GM19372 (cell line): ENCODE data around the gene PHC3.
A peak's percentile ranks its signal among the peaks of the same experiment; 100 is the strongest.

Experiments
- ATAC-seq: cut with Tn5 transposase; IDR thresholded peaks from one replicate; pipeline ENCODE4 v1.9.1; 2021; ENCODE audit warnings: mild to moderate bottlenecking, low read depth, moderate library complexity; ENCODE audit not compliant: unreplicated experiment

PHC3 gene

DNA sequence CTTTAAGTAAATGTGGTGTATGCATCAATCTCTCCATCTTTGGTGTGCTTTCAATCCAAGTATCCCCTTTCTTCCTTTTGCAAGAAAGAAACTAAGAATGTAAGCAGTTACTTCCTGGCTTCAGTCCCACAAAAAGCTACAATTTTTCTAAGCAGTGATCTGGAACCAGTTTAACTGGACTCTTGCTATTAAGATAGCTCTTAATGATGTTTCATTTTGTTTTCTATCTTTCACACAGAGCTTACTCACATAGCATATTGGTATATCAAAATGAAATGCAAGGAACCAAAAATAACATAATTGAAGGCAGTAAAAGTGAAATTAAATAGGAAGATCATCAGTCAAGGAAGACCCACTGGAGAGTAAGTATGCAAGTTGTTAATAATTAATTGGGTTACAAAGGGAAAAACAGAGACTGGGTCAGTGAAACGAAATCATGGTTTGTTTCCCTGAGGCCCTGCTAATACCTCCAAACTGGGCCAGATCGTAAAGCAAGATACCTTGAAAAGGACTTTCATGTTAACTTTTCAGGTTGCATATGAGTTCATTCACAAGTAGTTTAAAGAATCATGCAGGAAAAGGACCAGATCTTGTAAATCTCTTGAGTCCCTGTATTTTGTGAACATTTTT lies 101.9 kb downstream of the PHC3 start:
- no peak for ATAC-seq

DNA sequence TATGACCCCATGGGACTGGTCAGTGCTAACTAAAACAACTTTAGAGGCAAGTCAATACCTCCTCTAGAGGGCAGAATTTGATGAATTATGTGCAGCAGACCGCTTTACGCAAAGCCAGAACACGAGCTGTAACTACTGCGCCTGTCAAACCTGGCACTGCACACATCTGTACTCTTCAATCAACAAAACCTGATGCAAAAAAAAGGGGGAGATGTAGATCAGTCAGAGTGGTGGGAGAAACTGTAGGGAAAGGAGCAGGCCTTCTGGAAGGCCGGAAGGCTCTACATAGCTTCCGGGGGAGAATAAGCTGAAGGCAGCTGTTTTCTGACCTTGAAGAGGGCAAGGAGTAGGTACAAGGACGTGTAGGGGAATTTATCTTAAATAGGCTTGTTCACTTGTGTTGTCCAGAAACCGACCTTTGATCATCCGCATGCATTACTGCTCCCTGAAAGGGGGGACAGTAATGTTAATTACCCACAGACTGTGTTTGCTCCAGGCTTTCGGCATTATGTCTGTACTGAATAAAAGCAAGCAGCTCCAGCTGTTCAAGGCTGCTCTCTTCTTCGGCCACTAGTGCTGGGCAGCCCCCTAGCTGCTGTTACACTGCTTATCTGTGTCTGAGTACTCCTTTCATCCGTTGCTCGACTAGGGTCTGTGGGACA lies 102.8 kb downstream of the PHC3 start:
- ATAC-seq: no peak

- no peak for ATAC-seq
Measured at GRCh38 chr3:170077361-170077760, 104.2 kb downstream of the PHC3 start.

DNA sequence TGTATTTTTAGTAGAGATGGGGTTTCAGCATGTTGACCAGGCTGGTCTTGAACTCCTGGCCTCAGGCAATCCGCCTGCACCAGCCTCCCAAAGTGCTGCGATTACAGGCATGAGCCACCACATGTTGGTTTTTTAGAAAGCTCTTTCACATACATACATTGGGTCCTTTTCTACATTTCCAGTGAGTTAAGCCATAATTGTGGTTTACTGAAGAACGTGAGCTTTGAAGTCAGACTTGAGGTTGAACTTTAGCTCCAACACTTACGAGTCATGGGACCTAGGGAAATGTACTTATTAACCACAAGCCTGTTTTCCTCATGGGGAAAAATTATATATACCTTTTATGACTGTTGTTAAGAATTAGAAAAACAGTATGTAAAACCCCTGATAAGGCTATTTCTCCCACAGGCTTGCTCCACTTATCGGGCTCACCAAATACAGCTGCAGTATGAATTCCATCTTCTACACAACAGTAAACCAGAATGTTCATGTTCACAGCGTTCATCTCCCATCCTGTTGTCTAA lies 104.8 kb downstream of the PHC3 start:
- ATAC-seq: no peak

DNA sequence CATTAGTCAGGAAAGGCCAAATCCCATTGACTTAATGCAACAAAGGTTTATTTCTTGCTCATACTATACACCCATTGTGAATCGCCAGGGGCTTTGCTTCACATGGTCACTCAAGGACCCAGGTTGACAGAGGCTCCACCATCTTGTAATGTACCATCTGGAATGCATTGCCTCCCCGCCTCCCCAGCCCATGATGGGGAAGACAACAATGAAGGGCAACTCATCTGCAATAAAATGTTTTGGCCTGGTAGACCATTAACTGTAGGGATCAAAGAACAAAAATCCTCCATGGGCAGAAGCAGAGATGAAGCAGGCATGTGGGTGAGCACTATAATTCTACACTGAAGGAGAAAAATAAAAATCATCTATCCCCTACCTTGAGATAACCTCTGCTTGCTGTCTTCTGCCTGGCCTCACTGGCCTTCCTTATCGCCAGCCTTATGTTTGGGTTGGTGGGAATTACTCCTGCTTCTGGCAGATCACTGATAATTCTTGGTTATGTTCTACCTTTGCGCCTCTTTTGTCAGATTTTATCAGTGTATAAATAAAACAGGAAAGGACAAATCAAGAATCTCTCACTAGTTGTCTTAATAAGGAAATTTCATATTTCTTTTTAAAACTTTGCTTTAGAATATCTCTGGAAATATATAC lies 106.0 kb downstream of the PHC3 start:
- no peak for ATAC-seq

GRCh38 chr3:170064108-170064507 lies 117.4 kb downstream of the PHC3 start:
- ATAC-seq: no peak

DNA sequence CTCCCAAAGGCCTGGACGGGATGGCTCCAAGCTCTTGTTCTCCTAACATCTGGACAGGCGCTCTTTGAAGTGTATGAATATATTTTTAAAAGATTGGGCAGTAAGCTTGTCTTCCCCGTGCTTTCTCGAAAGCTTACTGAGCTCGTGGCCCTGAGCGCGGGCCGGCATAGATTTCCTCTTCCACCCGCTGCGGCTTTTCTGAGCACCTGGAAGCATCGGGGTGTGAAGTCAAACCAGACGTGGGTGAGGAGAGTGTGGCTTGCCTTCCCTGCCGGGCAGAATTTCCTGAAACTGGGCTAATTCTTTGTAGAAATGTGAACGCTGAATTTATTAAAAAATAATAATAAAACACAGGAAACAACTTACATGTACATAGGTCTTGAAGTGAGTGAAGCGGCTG lies 117.8 kb downstream of the PHC3 start:
- no peak for ATAC-seq

DNA sequence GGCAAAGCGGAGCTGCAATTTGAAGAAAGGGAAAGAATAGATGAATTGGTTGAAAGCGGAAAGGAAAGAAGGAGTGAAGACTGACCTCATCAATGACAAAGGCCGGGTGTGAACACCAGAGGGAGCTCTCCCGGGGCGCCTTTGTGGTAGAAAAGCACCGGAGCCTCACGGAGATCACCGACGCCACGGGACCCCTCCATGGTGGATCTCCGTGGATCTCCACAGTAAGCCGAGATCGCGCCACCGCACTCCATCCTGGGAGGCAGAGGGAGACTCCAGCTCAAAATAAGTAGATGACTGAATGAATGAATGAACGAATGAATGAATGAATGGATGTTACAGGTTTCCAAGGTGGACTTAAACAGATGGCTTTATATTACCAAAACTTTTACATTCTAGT lies 118.8 kb downstream of the PHC3 start:
- ATAC-seq: no peak

- no peak for ATAC-seq
Measured at GRCh38 chr3:170062068-170062467, 119.5 kb downstream of the PHC3 start.

- ATAC-seq: no peak
Measured at GRCh38 chr3:170059447-170059846, 122.1 kb downstream of the PHC3 start.

GRCh38 chr3:170058127-170058526 lies 123.4 kb downstream of the PHC3 start:
- no peak for ATAC-seq

- no peak for ATAC-seq
Measured at GRCh38 chr3:170057550-170057949, 124.0 kb downstream of the PHC3 start.

GRCh38 chr3:170056710-170057454 lies 124.7 kb downstream of the PHC3 start:
- peak; percentile 88 for ATAC-seq

- peak; percentile 45 for ATAC-seq
Measured at GRCh38 chr3:170055209-170055608, 126.3 kb downstream of the PHC3 start.

GRCh38 chr3:170054204-170054603 lies 127.3 kb downstream of the PHC3 start:
- no peak for ATAC-seq

GRCh38 chr3:170052398-170052797 lies 129.1 kb downstream of the PHC3 start:
- ATAC-seq: no peak

- no peak for ATAC-seq
Measured at GRCh38 chr3:170050753-170051152, 130.8 kb downstream of the PHC3 start.

GRCh38 chr3:170049146-170050000 lies 132.2 kb downstream of the PHC3 start:
- no peak for ATAC-seq

GRCh38 chr3:170047133-170047404 lies 134.5 kb downstream of the PHC3 start:
- ATAC-seq: no peak
